IMR-90 (cell line): ENCODE results near the gene ABCB1. TPM values are rescaled to one million over a fixed set of nuclear protein-coding genes. Genes with fewer than 3 reads are reported as not detected.

Experiments used
- ATAC-seq: fragments of 200-7000 bp; cut with Tn5 transposase; 2 replicates; pipeline ENCODE4 v1.9.1; 2020; ENCODE audit warnings: low read depth, mild to moderate bottlenecking, moderate library complexity
- BruUV-seq: library from RNA; stranded (reverse); fragments of 400-500 nt; replicated peaks from 2 replicates; lab custom pipeline; 2021; lab: Mats Ljungman, UMichigan
- CTCF ChIA-PET: fragments of 300-600 bp; formaldehyde crosslinking; extraction: SDS; loops from one replicate; lab custom pipeline; 2021; ENCODE audit warnings: antibody characterized with exemption; lab: Yijun Ruan, JAX
- POLR2A ChIA-PET: fragments of 300-600 bp; sonication (Branson Sonifier 250); formaldehyde crosslinking; loops from one replicate; lab custom pipeline; 2022; ENCODE audit warnings: antibody characterized with exemption; ENCODE audit not compliant: unreplicated experiment; lab: Charles Lee
- DNase-seq: peaks from one replicate; pipeline ENCODE4 v3.0.0; 2013
- H2AFZ ChIP-seq: replicated peaks from 2 replicates; pipeline ENCODE3; 2013; ENCODE audit warnings: low read length, mild to moderate bottlenecking; ENCODE audit not compliant: poor library complexity
- H2AK5ac ChIP-seq: 2 replicates; pipeline ENCODE4 v1.6.1; 2013; ENCODE audit warnings: low read depth, low read length, inconsistent platforms
- H2AK9ac ChIP-seq: replicated peaks from 2 replicates; pipeline ENCODE3; 2013; ENCODE audit warnings: mild to moderate bottlenecking, low read depth, low read length, moderate library complexity; ENCODE audit not compliant: poor library complexity
- H2BK120ac ChIP-seq: 2 replicates; pipeline ENCODE4 v1.6.1; 2013; ENCODE audit warnings: low read depth, low read length, inconsistent platforms
- H2BK15ac ChIP-seq: 3 replicates; pipeline ENCODE4 v1.6.1; 2013; ENCODE audit warnings: low read depth, low read length, inconsistent platforms
- H2BK20ac ChIP-seq: 2 replicates; pipeline ENCODE4 v1.6.1; 2013; ENCODE audit warnings: low read depth, mild to moderate bottlenecking, inconsistent platforms, low read length, moderate library complexity
- H2BK5ac ChIP-seq: 2 replicates; pipeline ENCODE4 v1.6.1; 2013; ENCODE audit warnings: mild to moderate bottlenecking, low read depth, low read length, inconsistent platforms; ENCODE audit not compliant: poor library complexity, severe bottlenecking
- H3K14ac ChIP-seq: replicated peaks from 2 replicates; pipeline ENCODE4 v1.6.1; 2013; ENCODE audit warnings: low read depth, low read length, inconsistent platforms
- H3K18ac ChIP-seq: 2 replicates; pipeline ENCODE4 v1.6.1; 2013; ENCODE audit warnings: low read depth, low read length, control low read depth
- H3K23ac ChIP-seq: 2 replicates; pipeline ENCODE4 v1.6.1; 2013; ENCODE audit warnings: low read depth, low read length, inconsistent platforms
- H3K27ac ChIP-seq: 2 replicates; pipeline ENCODE4 v1.5.1; 2013; ENCODE audit warnings: mild to moderate bottlenecking, control low read depth, low read length; ENCODE audit not compliant: insufficient read depth
- H3K27me3 ChIP-seq: 2 replicates; pipeline ENCODE4 v1.6.1; 2013; ENCODE audit warnings: low read length; ENCODE audit not compliant: control insufficient read depth, insufficient read depth
- H3K36me3 ChIP-seq: 2 replicates; pipeline ENCODE4 v1.6.1; 2013; ENCODE audit warnings: low read length, mixed read lengths; ENCODE audit not compliant: control insufficient read depth, insufficient read depth
- H3K4ac ChIP-seq: 2 replicates; pipeline ENCODE4 v1.6.1; 2013; ENCODE audit warnings: low read depth, low read length, inconsistent platforms
- H3K4me1 ChIP-seq: 2 replicates; pipeline ENCODE4 v1.6.1; 2013; ENCODE audit warnings: low read length, mixed read lengths; ENCODE audit not compliant: control insufficient read depth, insufficient read depth
- H3K4me2 ChIP-seq: 2 replicates; pipeline ENCODE4 v1.6.1; 2013; ENCODE audit warnings: low read depth, mild to moderate bottlenecking, control low read depth, low read length, moderate library complexity
- H3K4me3 ChIP-seq: 2 replicates; pipeline ENCODE4 v1.5.1; 2013; ENCODE audit warnings: low read depth, mild to moderate bottlenecking, control low read depth, low read length, moderate library complexity; ENCODE audit not compliant: insufficient read depth
- H3K56ac ChIP-seq: 2 replicates; pipeline ENCODE4 v1.6.1; 2013; ENCODE audit warnings: low read length, inconsistent platforms; ENCODE audit not compliant: insufficient read depth; ENCODE audit errors: extremely low read depth
- H3K79me1 ChIP-seq, 2 experiments: 2 replicates each; pipeline ENCODE4 v1.6.1; 2013; ENCODE audit warnings: low read length in 2 of 2, inconsistent platforms in 1 of 2, low read depth in 1 of 2
- H3K9ac ChIP-seq: 2 replicates; pipeline ENCODE4 v1.6.1; 2013; ENCODE audit warnings: low read depth, low read length, control low read depth
- H3K9me1 ChIP-seq: 2 replicates; pipeline ENCODE4 v1.6.1; 2013; ENCODE audit warnings: low read length, inconsistent platforms; ENCODE audit not compliant: insufficient read depth
- H3K9me3 ChIP-seq: 2 replicates; pipeline ENCODE4 v1.6.1; 2013; ENCODE audit warnings: low read length; ENCODE audit not compliant: control insufficient read depth, insufficient read depth
- H4K20me1 ChIP-seq: 2 replicates; pipeline ENCODE4 v1.6.1; 2013; ENCODE audit warnings: low read length, inconsistent platforms; ENCODE audit not compliant: insufficient read depth
- H4K5ac ChIP-seq: 2 replicates; pipeline ENCODE4 v1.6.1; 2013; ENCODE audit warnings: mild to moderate bottlenecking, low read depth, low read length, control low read depth
- H4K8ac ChIP-seq, 2 experiments: 2 replicates each; pipeline ENCODE4 v1.6.1; 2013; ENCODE audit warnings: low read depth in 2 of 2, low read length in 2 of 2, control low read depth in 1 of 2, inconsistent platforms in 1 of 2
- H4K91ac ChIP-seq: 2 replicates; pipeline ENCODE4 v1.6.1; 2013; ENCODE audit warnings: low read depth, low read length, inconsistent platforms; ENCODE audit not compliant: insufficient read depth
- BHLHE40 ChIP-seq: fragments of 150-350 bp; IDR thresholded peaks from 2 replicates; pipeline ENCODE4 v1.6.1; 2016; ENCODE audit warnings: mild to moderate bottlenecking, low read depth, low read length
- CEBPB ChIP-seq: IDR thresholded peaks from 2 replicates; pipeline ENCODE4 v1.6.1; 2012; ENCODE audit warnings: low read depth, low read length, improper control_type of control experiment
- CHD1 ChIP-seq: IDR thresholded peaks from 2 replicates; pipeline ENCODE4 v1.6.1; 2012; ENCODE audit warnings: low read depth, low read length, improper control_type of control experiment
- CTCF ChIP-seq: conservative IDR thresholded peaks from 2 replicates; pipeline ENCODE4 v1.5.1; 2012; ENCODE audit warnings: mild to moderate bottlenecking, low read depth, low read length, improper control_type of control experiment
- FOS ChIP-seq: fragments of 150-350 bp; IDR thresholded peaks from 2 replicates; pipeline ENCODE4 v1.6.1; 2016; ENCODE audit warnings: low read depth, low read length
- MAFK ChIP-seq: IDR thresholded peaks from 2 replicates; pipeline ENCODE4 v1.6.1; 2012; ENCODE audit warnings: low read depth, low read length, improper control_type of control experiment
- MAZ ChIP-seq: IDR thresholded peaks from 2 replicates; pipeline ENCODE4 v1.6.1; 2012; ENCODE audit warnings: low read depth, mild to moderate bottlenecking, low read length, improper control_type of control experiment, moderate library complexity, borderline replicate concordance
- MXI1 ChIP-seq: IDR thresholded peaks from 2 replicates; pipeline ENCODE4 v1.6.1; 2012; ENCODE audit warnings: low read depth, mild to moderate bottlenecking, low read length, moderate library complexity, borderline replicate concordance
- NFE2L2 ChIP-seq: fragments of 150-350 bp; IDR thresholded peaks from 2 replicates; pipeline ENCODE4 v1.6.1; 2016; ENCODE audit warnings: low read depth, mild to moderate bottlenecking, low read length
- POLR2A ChIP-seq: IDR thresholded peaks from 2 replicates; pipeline ENCODE4 v1.6.1; 2012; ENCODE audit warnings: mild to moderate bottlenecking, low read depth, low read length
- RAD21 ChIP-seq: IDR thresholded peaks from 2 replicates; pipeline ENCODE4 v1.6.1; 2012; ENCODE audit warnings: low read length, improper control_type of control experiment
- RCOR1 ChIP-seq: IDR thresholded peaks from 2 replicates; pipeline ENCODE4 v1.6.1; 2012; ENCODE audit warnings: mild to moderate bottlenecking, low read length, improper control_type of control experiment; ENCODE audit not compliant: insufficient replicate concordance
- RFX5 ChIP-seq: IDR thresholded peaks from 2 replicates; pipeline ENCODE4 v1.8.0; 2012; ENCODE audit warnings: low read depth, mild to moderate bottlenecking, low read length, moderate library complexity
- SMC3 ChIP-seq: fragments of 150-350 bp; IDR thresholded peaks from 2 replicates; pipeline ENCODE4 v1.6.1; 2016; ENCODE audit warnings: low read depth, mild to moderate bottlenecking, antibody characterized with exemption, low read length, moderate library complexity
- USF2 ChIP-seq: fragments of 150-350 bp; IDR thresholded peaks from 2 replicates; pipeline ENCODE4 v1.6.1; 2017; ENCODE audit warnings: mild to moderate bottlenecking, antibody characterized with exemption, low read length, low read depth
- WGBS, 2 experiments: methylation state at CpG; one replicate each; pipeline versions ENCODE4 v1.1.5 to v1.1.7; 2013; ENCODE audit warnings: missing lambda C conversion rate in 2 of 2; ENCODE audit not compliant: insufficient read length in 1 of 2; ENCODE audit errors: extremely low coverage in 2 of 2; 5-methylcytosine and 5-hydroxymethylcytosine counted together
- dilution Hi-C: fragments of 300-500 bp; cut with HindIII; formaldehyde crosslinking; loops from one replicate; pipeline ENCODE4 v1.14.3; 2018; ENCODE audit warnings: low sequenced_read_pairs; ENCODE audit not compliant: unreplicated experiment
- in situ Hi-C: fragments of 300-500 bp; cut with MboI; formaldehyde crosslinking; loops from 3 replicates; pipeline ENCODE4 v1.14.3; 2019; ENCODE audit warnings: low sequenced_read_pairs, inconsistent platforms, mixed read lengths
- intact Hi-C: fragments of 100-400 bp; cut with micrococcal nuclease; formaldehyde crosslinking; loops from 2 replicates; pipeline ENCODE4 v1.10.0; 2022
- polyA plus RNA-seq, 3 experiments: library from polyadenylated mRNA; depleted of rRNA; stranded (reverse); fragments of >200 nt; gene quantifications; 2 replicates each; pipeline ENCODE4 v1.2.3, GENCODE V29; 2012; ENCODE audit warnings: low replicate concordance in 1 of 3
- total RNA-seq: library from RNA; depleted of rRNA; stranded (reverse); fragments of >200 nt; gene quantifications from 2 replicates; pipeline ENCODE4 v1.2.3, GENCODE V29; 2012
- TF ChIP-seq, protein P1 (sequence below): fragments of 150-350 bp; IDR thresholded peaks from 2 replicates; pipeline ENCODE4 v1.6.1; 2016; ENCODE audit warnings: low read depth, mild to moderate bottlenecking, low read length, moderate library complexity, borderline replicate concordance

Gene ABCB1
- total and polyA plus RNA-seq, 2 of the 4 experiments (the other 2 are of a cell fraction) = 0.80 to 0.90 TPM

DNA sequence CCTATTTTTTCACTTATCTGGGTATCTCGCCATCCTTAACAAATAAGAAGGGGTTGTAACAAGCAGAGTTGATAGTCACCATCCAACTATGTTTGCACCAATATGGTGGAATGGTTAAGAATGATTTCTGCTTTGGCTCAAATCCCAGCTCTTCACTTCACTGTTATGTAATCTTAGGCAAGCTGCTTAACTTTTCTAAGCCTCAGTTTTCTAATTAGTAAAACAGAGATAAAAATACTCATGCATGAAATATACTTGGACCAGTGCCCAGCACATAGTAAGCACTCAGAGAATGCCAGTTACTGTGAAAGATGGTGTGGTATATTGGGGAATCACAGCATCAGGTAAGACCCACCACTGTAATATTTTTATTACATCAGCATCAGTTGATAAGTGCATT, 33.6 kb downstream of the ABCB1 start:
- in situ Hi-C loops (no loop called here), intact Hi-C loops (no loop called here), dilution Hi-C loops (no loop called here)
- CTCF ChIA-PET = interaction anchor here (0.6 kb wide), 1 partner anchor 122 kb away, joined by 3 read pairs; no protein-coding TSS in a partner anchor
- no CpG with 5 or more reads among the region's 1 CpG for WGBS, 2 experiments
- Histone ChIP-seq H3K4ac (no peak overlapping the region), H2BK120ac (no peak overlapping the region), H3K36me3 (no peaks in the 10 kb centered on the region), H2AK5ac (no peak overlapping the region), H3K79me1 (no peaks in the 10 kb centered on the region), H4K5ac (no peak overlapping the region), H4K20me1 (no peaks in the 10 kb centered on the region), H3K4me1 (peaks cover 1% of the 10 kb centered on the region; the same call in 1 of the 2 replicates), H2AK9ac (no peak overlapping the region), H3K56ac (no peak overlapping the region), H2BK5ac (no peak overlapping the region), H3K18ac (no peak overlapping the region), H3K9ac (no peak overlapping the region), H3K4me2 (no peak overlapping the region), H3K9me1 (no peaks in the 10 kb centered on the region), H3K27ac (no peak overlapping the region), H2AFZ (no peak overlapping the region), H3K27me3 (no peaks in the 10 kb centered on the region; the same call in 1 of the 2 replicates), H3K4me3 (no peak overlapping the region), H2BK15ac (no peak overlapping the region), H2BK20ac (no peak overlapping the region), H3K23ac (no peak overlapping the region), H3K14ac (no peak overlapping the region), H4K8ac (no peak overlapping the region), H3K9me3 (no peaks in the 10 kb centered on the region), H4K91ac (no peak overlapping the region)
- no peak for DNase-seq
- no peak for ATAC-seq
- BruUV-seq = no TSS peak
- POLR2A ChIA-PET = no interaction called here
- TF ChIP-seq, protein P1, sequence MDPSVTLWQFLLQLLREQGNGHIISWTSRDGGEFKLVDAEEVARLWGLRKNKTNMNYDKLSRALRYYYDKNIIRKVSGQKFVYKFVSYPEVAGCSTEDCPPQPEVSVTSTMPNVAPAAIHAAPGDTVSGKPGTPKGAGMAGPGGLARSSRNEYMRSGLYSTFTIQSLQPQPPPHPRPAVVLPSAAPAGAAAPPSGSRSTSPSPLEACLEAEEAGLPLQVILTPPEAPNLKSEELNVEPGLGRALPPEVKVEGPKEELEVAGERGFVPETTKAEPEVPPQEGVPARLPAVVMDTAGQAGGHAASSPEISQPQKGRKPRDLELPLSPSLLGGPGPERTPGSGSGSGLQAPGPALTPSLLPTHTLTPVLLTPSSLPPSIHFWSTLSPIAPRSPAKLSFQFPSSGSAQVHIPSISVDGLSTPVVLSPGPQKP = no peak
- TF ChIP-seq RFX5 (no peak), CEBPB (no peak), FOS (no peak), SMC3 (no peak), MAFK (no peak), CTCF (no peak), MXI1 (no peak), POLR2A (no peak), MAZ (no peak), BHLHE40 (no peak), CHD1 (no peak), RCOR1 (no peak), RAD21 (no peak), NFE2L2 (no peak), USF2 (no peak)
